ENCODE measurements around the gene KRT82.

- TF ChIP-seq CTCF (IDR thresholded peaks at IDR 0.05) (no peak), POLR2AphosphoS5 (IDR thresholded peaks at IDR 0.05; ENCODE audit: insufficient read depth in 1 of 2, low read depth in 1 of 2) (no peak)
These were observed 13.6 kb downstream of the KRT82 start for GRCh38 chr12:52392465-52393007.

Measured in vagina (tissue), 2 donors.